ENCODE results near the gene DNAH8. TPM values are rescaled to one million over a fixed set of nuclear protein-coding genes. Genes with fewer than 3 reads are reported as not detected.

DNAH8 gene
- total RNA-seq, 1 experiment from 2014 or later = not detected

DNA sequence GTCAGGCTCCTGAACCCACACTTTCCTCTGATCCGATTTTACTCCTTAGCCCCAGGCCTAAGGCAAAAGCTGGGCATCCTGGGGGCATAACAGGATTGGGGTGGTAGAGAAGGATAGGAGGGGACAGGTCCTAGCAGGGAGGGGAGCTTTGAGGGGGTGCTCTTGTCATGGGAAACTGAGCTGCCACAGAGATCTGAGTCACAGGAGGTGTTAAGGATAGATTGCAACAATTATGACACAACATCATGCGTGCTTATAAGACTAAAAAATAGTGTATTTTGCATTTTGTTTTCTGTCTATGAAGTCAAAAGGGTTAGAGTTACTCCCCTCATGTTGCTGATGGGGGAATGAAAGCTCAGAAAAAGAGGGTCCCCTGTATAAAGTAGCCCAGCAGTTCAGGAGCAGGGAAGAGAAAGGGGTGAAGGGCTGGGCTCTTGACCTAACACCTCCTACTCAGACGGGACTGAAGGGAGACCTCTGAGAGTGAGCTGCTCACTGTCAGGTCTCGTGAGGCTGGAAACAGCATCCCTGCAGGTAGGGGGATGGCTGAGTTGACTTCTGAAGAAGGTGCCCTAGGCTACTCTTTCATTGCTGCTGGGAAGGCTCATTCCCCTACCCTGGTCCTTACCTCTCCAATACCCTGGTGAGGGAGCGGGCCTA is 335.5 kb downstream of the DNAH8 start (continued):
- TF ChIP-seq ZFX (IDR thresholded peaks at IDR 0.05) = no peak
- no peak for TF ChIP-seq MAX (IDR thresholded peaks at IDR 0.05)
- TF ChIP-seq EZH2 (IDR thresholded peaks at IDR 0.05) = no peak
- no peak for TF ChIP-seq ZNF274 (IDR thresholded peaks at IDR 0.05; ENCODE audit: low read depth, low read length)
- TF ChIP-seq POLR2AphosphoS5 (IDR thresholded peaks at IDR 0.05; ENCODE audit: low read depth, low read length) = no peak
- TF ChIP-seq TCF7L2 (IDR thresholded peaks at IDR 0.05; ENCODE audit: borderline replicate concordance, extremely low read depth, insufficient read depth, insufficient read length) = no peak
- TF ChIP-seq, protein P1, sequence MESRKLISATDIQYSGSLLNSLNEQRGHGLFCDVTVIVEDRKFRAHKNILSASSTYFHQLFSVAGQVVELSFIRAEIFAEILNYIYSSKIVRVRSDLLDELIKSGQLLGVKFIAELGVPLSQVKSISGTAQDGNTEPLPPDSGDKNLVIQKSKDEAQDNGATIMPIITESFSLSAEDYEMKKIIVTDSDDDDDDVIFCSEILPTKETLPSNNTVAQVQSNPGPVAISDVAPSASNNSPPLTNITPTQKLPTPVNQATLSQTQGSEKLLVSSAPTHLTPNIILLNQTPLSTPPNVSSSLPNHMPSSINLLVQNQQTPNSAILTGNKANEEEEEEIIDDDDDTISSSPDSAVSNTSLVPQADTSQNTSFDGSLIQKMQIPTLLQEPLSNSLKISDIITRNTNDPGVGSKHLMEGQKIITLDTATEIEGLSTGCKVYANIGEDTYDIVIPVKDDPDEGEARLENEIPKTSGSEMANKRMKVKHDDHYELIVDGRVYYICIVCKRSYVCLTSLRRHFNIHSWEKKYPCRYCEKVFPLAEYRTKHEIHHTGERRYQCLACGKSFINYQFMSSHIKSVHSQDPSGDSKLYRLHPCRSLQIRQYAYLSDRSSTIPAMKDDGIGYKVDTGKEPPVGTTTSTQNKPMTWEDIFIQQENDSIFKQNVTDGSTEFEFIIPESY (IDR thresholded peaks at IDR 0.05; ENCODE audit: extremely low read depth, insufficient replicate concordance, low read length) = no peak
- no peak for TF ChIP-seq CBX3 (IDR thresholded peaks at IDR 0.05; ENCODE audit: low read depth)

DNA sequence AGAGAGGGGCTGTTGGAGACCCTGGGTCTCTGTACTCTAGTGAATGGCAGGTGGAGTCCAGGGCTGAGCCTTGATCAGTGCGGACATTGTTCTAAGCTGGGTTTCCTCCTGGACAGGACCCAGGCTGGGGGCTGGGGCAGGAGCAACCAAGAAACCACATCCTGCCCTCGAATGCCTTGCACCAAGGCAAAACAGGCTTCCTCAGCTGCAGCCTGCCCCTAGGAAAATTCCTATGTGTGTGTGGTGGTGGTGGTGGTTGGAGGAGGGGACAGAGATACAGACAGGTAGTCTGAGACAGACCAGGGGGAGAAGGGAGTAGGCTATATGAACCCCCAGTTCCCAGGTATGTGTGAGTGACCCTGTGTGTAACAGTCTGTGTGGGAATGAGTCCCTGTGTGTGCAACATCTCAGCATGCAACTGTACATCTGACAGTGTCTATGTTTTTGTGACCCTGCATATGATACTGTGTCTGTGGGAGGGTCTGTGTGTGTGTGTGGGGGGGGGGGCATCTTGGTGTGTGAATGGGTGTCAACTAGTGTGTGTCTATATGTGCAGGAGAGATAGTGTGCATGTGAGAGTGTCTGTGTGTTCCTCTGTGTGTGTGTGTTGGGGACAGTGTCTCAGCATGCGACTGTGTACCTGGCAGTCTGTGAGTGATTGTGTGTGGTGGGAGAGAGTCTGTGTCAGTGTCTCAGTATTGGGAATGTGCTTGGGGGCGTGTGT is 336.4 kb downstream of the DNAH8 start:
- Histone ChIP-seq H3K4me1 (ENCODE audit: control insufficient read depth in 1 of 2, insufficient read depth in 2 of 2, low read length in 2 of 2) (no peaks in the 10 kb centered on the region), H4K20me1 (ENCODE audit: insufficient read depth) (no peaks in the 10 kb centered on the region), H3K27ac (ENCODE audit: low read depth, low read length) (no peak overlapping the region), H3K9ac (ENCODE audit: low read length) (no peak overlapping the region), H3K4me2 (ENCODE audit: low read length) (no peak overlapping the region), H3K9me2 (ENCODE audit: insufficient read depth) (no peaks in the 10 kb centered on the region), H3K36me3 (ENCODE audit: control insufficient read depth in 1 of 2, insufficient read depth in 2 of 2, low read length in 2 of 2) (no peaks in the 10 kb centered on the region), H3K79me2 (ENCODE audit: insufficient read depth, low read length) (no peaks in the 10 kb centered on the region), H3K9me3 (ENCODE audit: control insufficient read depth in 1 of 2, insufficient read depth in 1 of 2, low read depth in 1 of 2, low read length in 2 of 2) (no peaks in the 10 kb centered on the region), H3K4me3 (replicated peaks in 1 of 2; ENCODE audit: low read depth in 1 of 2, low read length in 2 of 2) (no peak overlapping the region), H2AFZ (ENCODE audit: low read depth, low read length, poor library complexity, severe bottlenecking) (no peak overlapping the region), H3K27me3 (ENCODE audit: insufficient read depth, low read length) (peaks cover 24% of the 10 kb centered on the region)
- POLR2A ChIA-PET = no interaction called here
- RAD21 ChIA-PET (ENCODE audit: low non-redundant PET in 1 of 2, low total read pairs in 2 of 2, uncharacterized antibody in 2 of 2, unreplicated experiment in 2 of 2) = no interaction called here
- intact Hi-C loops (cut with micrococcal nuclease) = no loop called here
- no peak for DNase-seq (ENCODE audit: low read depth, low spot score)
- ATAC-seq = no peak
- BruUV-seq (replicated peaks) = no TSS peak
- CTCF ChIA-PET = no interaction called here
- TF ChIP-seq EZH2phosphoT487 (IDR thresholded peaks at IDR 0.05; ENCODE audit: borderline replicate concordance) (no peak), YY1 (IDR thresholded peaks at IDR 0.05; ENCODE audit: extremely low read depth, insufficient replicate concordance, low read depth, low read length) (no peak), TCF7L2 (IDR thresholded peaks at IDR 0.05; ENCODE audit: borderline replicate concordance, extremely low read depth, insufficient read depth, insufficient read length) (no peak), CEBPB (IDR thresholded peaks at IDR 0.05; ENCODE audit: low read depth) (no peak), REST (IDR thresholded peaks at IDR 0.05; ENCODE audit: low read depth) (no peak), SP1 (IDR thresholded peaks at IDR 0.05; ENCODE audit: low read depth) (no peak), ZNF274 (IDR thresholded peaks at IDR 0.05; ENCODE audit: low read depth, low read length) (no peak), EZH2 (IDR thresholded peaks at IDR 0.05) (no peak), ZFX (IDR thresholded peaks at IDR 0.05) (no peak), ELF1 (IDR thresholded peaks at IDR 0.05; ENCODE audit: borderline replicate concordance, low read depth) (no peak), CBX3 (IDR thresholded peaks at IDR 0.05; ENCODE audit: low read depth) (no peak), SRF (IDR thresholded peaks at IDR 0.05; ENCODE audit: low read depth) (no peak), JUND (IDR thresholded peaks at IDR 0.05) (no peak), MAX (IDR thresholded peaks at IDR 0.05) (no peak)
